ENCODE data around the gene OR1F1. TPM values are rescaled to one million over a fixed set of nuclear protein-coding genes. Genes with fewer than 3 reads are reported as not detected.
"Not testable (repeated sequence)": the region's sequence is repeated elsewhere in the genome, so short reads cannot be mapped to it uniquely, and the experiment has no call there.

Gene OR1F1
- total RNA-seq, 4 donors from 2014 or later: not detected

GRCh38 chr16:3158510-3159314 is 29.3 kb upstream of the OR1F1 start:
- Histone ChIP-seq H3K4me1 (peaks cover 15% of the 10 kb centered on the region), H3K9me3 (no peaks in the 10 kb centered on the region), H3K27me3 (no peaks in the 10 kb centered on the region), H3K4me3 (peak overlapping the region; percentile 64), H3K27ac (peak overlapping the region; percentile 81), H3K36me3 (no peaks in the 10 kb centered on the region)
- peak; percentile 94 to 95 for DNase-seq (ENCODE audit: low spot score in 2 of 2)
- TF ChIP-seq POLR2A (IDR thresholded peaks at IDR 0.05) (no peak), POLR2AphosphoS5 (IDR thresholded peaks at IDR 0.05) (no peak), EP300 (IDR thresholded peaks at IDR 0.05) (no peak), CTCF (IDR thresholded peaks at IDR 0.05) (no peak)
- WGBS: 6% methylated on average over 50 of the region's 70 CpGs

- no peak for TF ChIP-seq CTCF (IDR thresholded peaks at IDR 0.05)
- TF ChIP-seq POLR2AphosphoS5 (IDR thresholded peaks at IDR 0.05): no peak
- TF ChIP-seq EP300 (IDR thresholded peaks at IDR 0.05): no peak
- no peak for TF ChIP-seq POLR2A (IDR thresholded peaks at IDR 0.05)
- Histone ChIP-seq H3K4me3 (no peak overlapping the region), H3K36me3 (no peaks in the 10 kb centered on the region), H3K9me3 (no peaks in the 10 kb centered on the region), H3K4me1 (peaks cover 22% of the 10 kb centered on the region), H3K27me3 (no peaks in the 10 kb centered on the region), H3K27ac (no peak overlapping the region)
- no peak for DNase-seq (ENCODE audit: low spot score in 2 of 2)
- 89% methylated on average over 29 of the region's 36 CpGs for WGBS
Measured at GRCh38 chr16:3161235-3162018, 26.6 kb upstream of the OR1F1 start.

GRCh38 chr16:3164121-3164991 is 23.6 kb upstream of the OR1F1 start:
- Histone ChIP-seq H3K4me3 (no peak overlapping the region), H3K27me3 (peaks cover 15% of the 10 kb centered on the region)
- WGBS: 91% methylated on average over 34 of the region's 37 CpGs

GRCh38 chr16:3165111-3165822 is 22.7 kb upstream of the OR1F1 start:
- H3K9me3 ChIP-seq: no peaks in the 10 kb centered on the region
- H3K27ac ChIP-seq: no peak overlapping the region
- no peaks in the 10 kb centered on the region for H3K36me3 ChIP-seq
- peaks cover 8% of the 10 kb centered on the region for H3K4me1 ChIP-seq
- H3K27me3 ChIP-seq: peaks cover 24% of the 10 kb centered on the region
- H3K4me3 ChIP-seq: peak overlapping the region; percentile 26
- no peak for DNase-seq (ENCODE audit: low spot score in 2 of 2)
- TF ChIP-seq EP300 (IDR thresholded peaks at IDR 0.05) (no peak), CTCF (IDR thresholded peaks at IDR 0.05) (no peak), POLR2A (IDR thresholded peaks at IDR 0.05) (no peak), POLR2AphosphoS5 (IDR thresholded peaks at IDR 0.05) (no peak)
- WGBS: 84% methylated on average over 12 of the region's 12 CpGs

More at GRCh38 chr16:3164121-3164991, 23.6 kb upstream of the OR1F1 start:
- no peak for DNase-seq (ENCODE audit: low spot score in 2 of 2)
- H3K9me3 ChIP-seq: no peaks in the 10 kb centered on the region
- H3K36me3 ChIP-seq: no peaks in the 10 kb centered on the region
- TF ChIP-seq POLR2AphosphoS5 (IDR thresholded peaks at IDR 0.05) (no peak), POLR2A (IDR thresholded peaks at IDR 0.05) (no peak)
- no peak overlapping the region for H3K27ac ChIP-seq
- H3K4me1 ChIP-seq: peaks cover 11% of the 10 kb centered on the region

GRCh38 chr16:3166505-3166886 is 21.5 kb upstream of the OR1F1 start:
- Histone ChIP-seq H3K36me3 (no peaks in the 10 kb centered on the region), H3K4me3 (no peak overlapping the region), H3K27me3 (peaks cover 36% of the 10 kb centered on the region), H3K9me3 (no peaks in the 10 kb centered on the region), H3K4me1 (peaks cover 21% of the 10 kb centered on the region), H3K27ac (no peak overlapping the region)
- TF ChIP-seq POLR2A (IDR thresholded peaks at IDR 0.05) (no peak), CTCF (IDR thresholded peaks at IDR 0.05) (no peak), POLR2AphosphoS5 (IDR thresholded peaks at IDR 0.05) (no peak), EP300 (IDR thresholded peaks at IDR 0.05) (no peak)
- no peak for DNase-seq (ENCODE audit: low spot score in 2 of 2)
- 30% methylated on average over 1 of the region's 1 CpG for WGBS

- Histone ChIP-seq H3K27me3 (peaks cover 59% of the 10 kb centered on the region), H3K4me1 (peaks cover 28% of the 10 kb centered on the region)
- H3K27ac ChIP-seq; DNase-seq (ENCODE audit: low spot score in 2 of 2); H3K9me3 ChIP-seq; H3K4me3 ChIP-seq; H3K36me3 ChIP-seq: not testable (repeated sequence)
- WGBS: 58% methylated on average over 7 of the region's 7 CpGs
Measured at GRCh38 chr16:3168729-3169128, 19.3 kb upstream of the OR1F1 start.
